ENCODE measurements around the gene CST7. TPM values are rescaled to one million over a fixed set of nuclear protein-coding genes. Genes with fewer than 3 reads are reported as not detected.

The CST7 gene
- total and polyA plus RNA-seq, 2 of the 13 experiments (the other 11 are each of a cell fraction or from before 2014, with no cell fraction given): not detected

- no peak for TF ChIP-seq ZNF615 (CRISPR knock-in tag; IDR thresholded peaks at IDR 0.05; ENCODE audit: borderline replicate concordance)
- TF ChIP-seq SRSF9 (IDR thresholded peaks at IDR 0.05; ENCODE audit: borderline replicate concordance, insufficient read depth, low read depth, low read length, poor library complexity, severe bottlenecking): no peak
- peak; percentile 97 for TF ChIP-seq DR1 (CRISPR knock-in tag; IDR thresholded peaks at IDR 0.05)
- TF ChIP-seq NFATC3 (CRISPR knock-in tag; IDR thresholded peaks at IDR 0.05): no peak; the same call in 1 of the 2 replicates
- TF ChIP-seq ATAD3A (CRISPR knock-in tag; IDR thresholded peaks at IDR 0.05): no peak
- peak; percentile 96 for TF ChIP-seq ZNF574 (CRISPR knock-in tag; IDR thresholded peaks at IDR 0.05)
- TF ChIP-seq HHEX (CRISPR knock-in tag; IDR thresholded peaks at IDR 0.05): no peak; the same call in 1 of the 2 replicates
- peak; percentile 93; the same call in 1 of the 2 replicates for TF ChIP-seq ZNF337 (CRISPR knock-in tag; IDR thresholded peaks at IDR 0.05; ENCODE audit: borderline replicate concordance, low read depth)
- TF ChIP-seq FOXP1 (IDR thresholded peaks at IDR 0.05): no peak
- TF ChIP-seq FOXP1 (CRISPR knock-in tag; IDR thresholded peaks at IDR 0.05): peak; percentile 53; the same call in 1 of the 2 replicates
- TF ChIP-seq THYN1 (CRISPR knock-in tag; IDR thresholded peaks at IDR 0.05; ENCODE audit: borderline replicate concordance, low read depth): peak; percentile 91; the same call in 1 of the 2 replicates
- TF ChIP-seq BCLAF1 (IDR thresholded peaks at IDR 0.05): no peak
- peak; percentile 91; the same call in 1 of the 2 replicates for TF ChIP-seq TSC22D2 (CRISPR knock-in tag; IDR thresholded peaks at IDR 0.05; ENCODE audit: borderline replicate concordance)
- TF ChIP-seq PHF8 (CRISPR knock-in tag; IDR thresholded peaks at IDR 0.05): peak; percentile 98
- TF ChIP-seq RARG (CRISPR knock-in tag; IDR thresholded peaks at IDR 0.05; ENCODE audit: low read depth): no peak
- no peak for TF ChIP-seq ZMAT5 (CRISPR knock-in tag; IDR thresholded peaks at IDR 0.05; ENCODE audit: borderline replicate concordance, low read depth)
- no peak for TF ChIP-seq USF2 (IDR thresholded peaks at IDR 0.05; ENCODE audit: low read depth, low read length)
- no peak; the same call in 1 of the 2 replicates for TF ChIP-seq USF2 (CRISPR knock-in tag; IDR thresholded peaks at IDR 0.05; ENCODE audit: borderline replicate concordance)
- TF ChIP-seq ZNF839 (CRISPR knock-in tag; IDR thresholded peaks at IDR 0.05; ENCODE audit: borderline replicate concordance): peak; percentile 75; the same call in 1 of the 2 replicates
- peak; percentile 94 for TF ChIP-seq THAP11 (CRISPR knock-in tag; IDR thresholded peaks at IDR 0.05)
- no peak for TF ChIP-seq ZNF207 (IDR thresholded peaks at IDR 0.05; ENCODE audit: borderline replicate concordance)
- no peak for TF ChIP-seq ZNF562 (CRISPR knock-in tag; IDR thresholded peaks at IDR 0.05; ENCODE audit: borderline replicate concordance)
These were observed 43.6 kb downstream of the CST7 start, which contains the start of gene APMAP (continued) for GRCh38 chr20:24992487-24993205.

Measured in HepG2 (cell line).